Epidermal melanocyte (primary cell): ENCODE results near the gene TUBB6.

Experiments
- DNase-seq: peaks from one replicate; pipeline ENCODE4 v3.0.0; 2011; ENCODE audit warnings: low spot score; ENCODE audit not compliant: insufficient read length

Gene TUBB6

DNA sequence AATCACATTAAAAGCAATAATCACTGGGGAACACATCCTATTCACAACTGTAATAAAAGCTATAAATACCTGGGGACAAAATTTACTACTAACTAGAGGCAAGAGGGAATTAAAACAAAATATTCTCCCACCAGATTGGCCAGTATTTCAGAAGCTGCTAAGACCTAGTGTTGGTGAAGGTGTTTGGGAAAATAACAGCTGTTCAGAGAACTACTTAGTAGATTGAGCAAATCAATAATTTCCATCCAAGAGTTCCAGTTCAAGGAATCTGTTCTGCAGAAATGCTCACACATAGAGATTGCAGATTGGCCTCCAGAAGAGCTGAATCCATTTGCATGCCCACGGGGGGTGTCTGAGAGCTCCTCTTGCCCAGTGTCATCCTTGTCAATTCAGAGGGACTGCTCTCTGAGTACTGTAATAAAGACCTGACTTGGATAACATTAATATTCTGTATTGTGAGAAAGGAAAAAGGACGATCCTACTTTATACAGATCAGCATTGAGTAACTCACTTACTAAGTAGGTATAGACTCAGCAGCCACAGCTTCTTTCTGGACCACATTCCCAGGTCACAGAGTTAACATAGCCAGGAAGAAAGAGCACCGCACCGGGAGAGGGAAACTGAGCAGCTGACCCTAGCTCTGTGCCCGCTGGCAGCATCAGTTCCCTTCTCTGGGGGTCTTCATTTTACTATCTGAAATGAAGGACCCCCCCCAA lies 5.6 kb downstream of the TUBB6 start:
- no peak for DNase-seq

DNA sequence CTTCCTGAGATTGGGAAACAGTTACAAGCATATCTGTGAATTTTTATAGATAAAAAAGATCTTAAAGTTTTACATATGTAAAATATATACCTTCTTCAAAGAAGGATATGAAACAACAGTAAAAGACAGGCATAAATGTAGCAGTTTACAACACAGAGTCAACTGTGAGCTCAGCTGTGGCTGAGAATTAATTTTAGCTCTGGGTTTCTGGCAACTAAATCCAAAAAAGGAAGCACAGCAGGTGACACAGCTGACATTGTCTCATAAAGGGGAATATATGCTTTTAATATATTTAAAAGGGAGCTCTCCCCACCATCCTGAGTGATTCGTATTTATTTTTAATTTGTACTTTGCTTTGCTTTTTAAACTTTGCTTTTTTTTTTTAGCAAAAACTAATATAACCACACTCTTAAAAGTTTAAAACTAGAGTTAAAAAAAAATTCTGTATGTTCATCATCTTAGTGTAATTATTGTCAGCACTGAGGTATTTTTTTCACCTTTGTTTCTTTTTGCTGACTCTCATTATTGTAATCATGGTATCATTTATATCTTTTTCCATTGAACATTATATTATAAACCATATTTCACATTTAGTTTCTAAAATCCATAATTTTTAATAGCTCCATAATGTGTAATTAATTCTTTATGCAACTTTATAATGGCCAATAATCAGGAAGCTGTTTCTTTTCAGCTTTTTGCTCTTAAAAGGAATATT lies 6.7 kb downstream of the TUBB6 start:
- DNase-seq = no peak

DNA sequence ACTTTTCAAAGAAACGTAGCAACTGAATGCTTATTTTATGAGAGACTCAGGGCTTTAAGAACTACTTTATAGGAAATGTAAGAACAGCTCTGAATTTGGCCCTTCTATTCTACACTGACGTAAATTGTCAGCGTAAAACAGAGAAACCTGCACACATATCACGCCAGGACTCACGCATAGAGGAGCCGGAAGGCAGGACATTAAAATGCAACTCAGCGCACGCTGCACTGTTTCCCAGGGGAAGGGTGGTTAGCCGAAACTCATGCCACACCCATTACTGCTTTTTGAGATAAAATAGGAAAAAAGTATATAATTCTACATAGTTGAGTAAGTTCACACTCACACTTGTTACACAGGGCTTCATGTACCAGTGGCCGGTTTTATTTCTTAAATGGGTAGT lies 7.4 kb downstream of the TUBB6 start:
- DNase-seq = no peak

DNA sequence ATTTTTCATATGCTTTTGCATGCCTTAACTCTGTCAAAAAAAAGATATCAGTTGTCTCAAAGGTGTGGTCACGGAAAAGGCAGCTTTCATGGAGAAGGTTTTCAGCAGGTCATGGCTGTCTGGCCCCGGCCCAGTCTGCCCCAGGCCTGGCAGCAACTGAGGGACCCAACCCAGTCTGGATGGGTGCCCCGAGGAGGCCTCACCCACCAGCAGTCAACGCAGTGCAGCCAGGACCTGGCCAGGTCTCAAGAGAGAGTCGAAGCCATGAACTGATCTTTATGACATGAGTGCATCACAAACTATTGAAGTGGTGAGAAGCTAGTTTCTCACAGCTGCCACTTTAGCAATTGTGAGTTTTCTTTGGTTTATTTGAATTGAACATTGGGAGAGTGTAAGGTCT lies 7.9 kb downstream of the TUBB6 start:
- DNase-seq = no peak

DNA sequence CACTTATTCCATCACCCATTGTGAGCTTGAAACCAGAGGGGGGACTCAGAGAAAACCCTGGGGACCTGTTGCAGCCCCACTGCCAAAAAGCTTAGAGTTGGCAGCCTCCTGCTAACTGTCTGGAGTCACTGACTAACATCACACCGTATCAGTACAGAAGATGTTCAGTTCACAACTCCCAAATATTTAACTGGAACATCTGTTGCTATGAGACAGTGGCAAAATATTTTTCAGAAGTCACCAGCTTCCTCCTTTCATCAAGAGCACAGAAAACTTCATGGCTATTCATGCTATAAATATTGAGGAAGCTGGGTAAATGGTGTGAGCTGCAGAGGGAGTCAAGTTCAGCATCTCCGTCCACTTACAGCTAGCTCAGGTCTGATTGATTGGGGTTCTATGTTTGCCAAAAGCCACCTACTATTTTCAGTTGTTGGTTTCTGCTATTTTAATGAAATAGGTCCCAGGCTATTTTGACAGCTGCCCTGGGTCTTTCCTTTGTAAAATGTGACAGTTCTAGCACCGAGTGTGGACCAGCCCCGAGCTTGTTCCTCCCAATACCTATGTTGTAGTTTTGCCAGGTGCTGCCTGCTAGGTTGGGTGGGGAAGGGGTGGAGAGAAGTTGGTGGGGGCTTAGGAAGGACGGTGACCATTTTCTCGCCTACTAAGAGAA lies 9.8 kb downstream of the TUBB6 start:
- DNase-seq = no peak

DNA sequence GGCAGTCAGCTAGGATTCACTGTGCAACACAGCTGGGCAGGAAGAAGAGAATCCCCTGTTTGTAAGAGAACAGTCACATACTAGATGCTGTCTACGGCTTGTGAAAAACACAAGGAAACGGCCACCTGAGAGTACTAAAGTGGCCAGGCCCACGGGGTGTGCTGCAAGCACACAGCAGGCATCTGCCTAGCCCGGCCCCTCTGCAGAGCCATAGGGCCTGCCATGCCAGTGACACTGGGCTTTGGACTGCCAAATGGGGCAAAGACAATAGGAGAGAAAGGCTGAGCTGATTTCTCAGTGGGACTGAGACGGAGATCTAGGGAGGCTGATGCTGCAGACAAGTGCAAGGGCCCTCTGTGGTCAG lies 10.3 kb downstream of the TUBB6 start:
- no peak for DNase-seq

DNA sequence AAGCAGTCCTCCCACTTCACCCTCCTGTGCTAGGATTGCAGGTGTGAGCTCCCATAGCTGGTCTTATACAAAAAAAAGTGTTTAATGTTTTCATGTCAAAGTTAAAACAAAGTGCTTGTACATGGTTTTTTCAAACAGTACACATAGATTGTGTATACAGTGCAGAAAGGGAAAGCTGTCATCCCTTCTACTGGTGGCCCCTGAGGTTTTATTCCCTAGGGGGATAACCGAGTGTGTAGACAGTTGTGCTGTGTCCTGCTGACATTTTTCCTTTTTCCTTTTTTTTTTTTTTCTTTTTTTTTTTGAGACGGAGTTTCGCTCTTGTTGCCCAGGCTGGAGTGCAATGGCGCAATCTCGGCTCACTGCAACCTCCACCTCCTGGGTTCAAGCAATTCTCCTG lies 10.8 kb downstream of the TUBB6 start:
- DNase-seq = no peak

DNA sequence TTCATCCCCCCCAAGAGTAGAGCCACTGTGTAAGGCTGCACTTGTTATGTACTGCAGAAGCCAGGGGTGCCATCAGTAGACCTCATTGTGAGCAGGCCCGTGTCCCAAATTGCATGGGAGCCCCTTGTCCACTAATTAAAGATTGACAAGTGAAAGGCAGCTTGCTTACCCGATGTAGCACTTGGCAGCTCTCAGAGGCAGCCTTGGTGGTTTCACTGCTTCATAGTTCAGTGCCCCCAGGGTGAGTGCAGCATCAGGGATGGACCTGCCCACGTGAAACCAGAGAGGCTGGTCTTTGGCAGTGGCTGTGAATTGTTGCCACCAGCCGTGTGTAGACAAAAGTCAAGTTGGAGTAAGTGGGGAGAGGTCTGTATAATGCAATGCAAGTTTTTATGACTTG lies 13.3 kb downstream of the TUBB6 start:
- no peak for DNase-seq

DNA sequence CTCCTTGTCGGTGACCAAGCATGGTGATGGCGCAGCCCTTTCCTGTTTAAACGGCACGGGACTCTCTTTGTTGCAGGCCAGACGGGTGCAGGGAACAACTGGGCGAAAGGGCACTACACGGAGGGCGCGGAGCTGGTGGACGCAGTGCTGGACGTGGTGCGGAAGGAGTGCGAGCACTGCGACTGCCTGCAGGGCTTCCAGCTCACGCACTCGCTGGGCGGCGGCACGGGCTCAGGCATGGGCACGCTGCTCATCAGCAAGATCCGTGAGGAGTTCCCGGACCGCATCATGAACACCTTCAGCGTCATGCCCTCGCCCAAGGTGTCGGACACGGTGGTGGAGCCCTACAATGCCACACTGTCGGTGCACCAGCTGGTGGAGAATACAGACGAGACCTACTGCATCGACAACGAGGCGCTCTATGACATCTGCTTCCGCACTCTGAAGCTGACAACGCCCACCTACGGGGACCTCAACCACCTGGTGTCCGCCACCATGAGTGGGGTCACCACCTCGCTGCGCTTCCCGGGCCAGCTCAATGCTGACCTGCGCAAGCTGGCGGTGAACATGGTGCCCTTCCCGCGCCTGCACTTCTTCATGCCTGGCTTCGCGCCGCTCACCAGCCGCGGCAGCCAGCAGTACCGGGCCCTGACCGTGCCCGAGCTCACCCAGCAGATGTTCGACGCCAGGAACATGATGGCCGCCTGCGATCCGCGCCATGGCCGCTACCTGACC lies 17.1 kb downstream of the TUBB6 start:
- no peak for DNase-seq

DNA sequence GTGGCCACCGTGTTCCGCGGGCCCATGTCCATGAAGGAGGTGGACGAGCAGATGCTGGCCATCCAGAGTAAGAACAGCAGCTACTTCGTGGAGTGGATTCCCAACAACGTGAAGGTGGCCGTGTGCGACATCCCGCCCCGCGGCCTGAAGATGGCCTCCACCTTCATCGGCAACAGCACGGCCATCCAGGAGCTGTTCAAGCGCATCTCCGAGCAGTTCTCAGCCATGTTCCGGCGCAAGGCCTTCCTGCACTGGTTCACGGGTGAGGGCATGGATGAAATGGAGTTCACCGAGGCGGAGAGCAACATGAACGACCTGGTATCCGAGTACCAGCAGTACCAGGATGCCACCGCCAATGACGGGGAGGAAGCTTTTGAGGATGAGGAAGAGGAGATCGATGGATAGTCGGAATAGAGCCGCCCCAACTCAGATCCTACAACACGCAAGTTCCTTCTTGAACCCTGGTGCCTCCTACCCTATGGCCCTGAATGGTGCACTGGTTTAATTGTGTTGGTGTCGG lies 17.7 kb downstream of the TUBB6 start:
- DNase-seq = no peak

DNA sequence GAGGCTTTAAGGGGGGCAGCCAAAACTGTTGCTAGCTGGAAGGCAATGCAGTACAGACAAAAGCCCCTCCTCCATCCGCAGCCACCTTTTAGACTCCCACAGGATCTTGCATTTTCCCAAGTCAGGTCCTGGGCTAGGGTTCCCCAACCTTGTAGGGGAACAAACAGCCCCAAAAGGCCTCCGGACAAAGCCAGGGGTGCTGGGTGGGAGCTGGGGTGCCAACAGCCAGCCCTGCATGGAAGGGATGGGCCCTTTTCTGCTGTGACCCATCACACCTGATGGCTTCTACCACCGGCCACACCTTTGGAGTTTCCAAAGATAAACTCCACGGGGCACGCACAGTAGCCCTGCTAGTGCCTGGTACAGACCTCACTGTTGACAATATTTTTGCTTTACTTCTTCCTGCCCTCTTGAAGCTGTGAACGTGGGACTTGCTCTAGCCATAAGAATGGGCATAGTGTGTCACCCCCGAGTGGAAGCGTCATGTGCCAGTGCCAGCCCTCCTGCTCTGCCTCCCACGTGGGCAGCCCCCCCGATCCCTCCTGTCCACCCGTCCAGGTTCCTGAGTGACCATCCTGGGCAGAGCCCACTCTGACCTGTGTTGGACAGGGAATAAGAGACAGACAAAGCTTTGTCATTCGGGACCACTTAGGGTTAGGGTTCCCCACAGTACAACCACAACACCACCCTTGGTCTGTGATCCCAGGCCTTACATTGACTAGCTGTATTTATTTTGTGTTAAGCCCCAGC lies 18.8 kb downstream of the TUBB6 start:
- DNase-seq = no peak

DNA sequence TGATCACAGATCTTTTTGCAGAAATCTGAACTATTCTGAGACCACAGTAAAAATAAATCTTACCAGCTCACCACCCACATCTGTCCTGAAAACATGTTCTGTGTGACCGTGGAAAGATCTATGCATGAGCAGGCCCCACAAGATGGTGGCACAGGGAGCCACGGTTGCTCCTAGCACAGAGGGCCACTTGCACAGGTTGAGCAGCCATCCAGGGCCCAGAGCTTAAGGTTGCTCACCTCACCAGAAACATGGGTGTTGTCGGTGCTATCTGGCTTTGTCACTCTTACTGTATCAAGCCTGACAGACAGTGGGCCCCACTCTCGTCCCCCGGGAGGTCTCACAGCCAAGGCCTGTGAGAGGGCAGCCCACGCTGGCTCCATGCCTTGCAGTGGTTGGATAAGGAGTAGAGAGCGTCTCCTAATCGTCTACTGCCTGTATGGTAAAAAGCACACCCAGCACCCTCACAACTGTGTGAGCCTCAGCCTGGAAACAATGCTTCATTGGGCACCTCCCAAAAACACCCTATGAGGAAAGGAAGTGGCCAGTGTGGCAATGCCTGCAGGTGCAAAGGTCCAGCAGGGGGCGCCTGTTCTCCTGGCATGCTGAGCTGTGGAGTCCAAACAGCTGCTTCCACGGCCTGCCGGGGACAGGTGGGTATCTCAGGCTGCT lies 19.6 kb downstream of the TUBB6 start:
- peak; percentile 64 for DNase-seq

DNA sequence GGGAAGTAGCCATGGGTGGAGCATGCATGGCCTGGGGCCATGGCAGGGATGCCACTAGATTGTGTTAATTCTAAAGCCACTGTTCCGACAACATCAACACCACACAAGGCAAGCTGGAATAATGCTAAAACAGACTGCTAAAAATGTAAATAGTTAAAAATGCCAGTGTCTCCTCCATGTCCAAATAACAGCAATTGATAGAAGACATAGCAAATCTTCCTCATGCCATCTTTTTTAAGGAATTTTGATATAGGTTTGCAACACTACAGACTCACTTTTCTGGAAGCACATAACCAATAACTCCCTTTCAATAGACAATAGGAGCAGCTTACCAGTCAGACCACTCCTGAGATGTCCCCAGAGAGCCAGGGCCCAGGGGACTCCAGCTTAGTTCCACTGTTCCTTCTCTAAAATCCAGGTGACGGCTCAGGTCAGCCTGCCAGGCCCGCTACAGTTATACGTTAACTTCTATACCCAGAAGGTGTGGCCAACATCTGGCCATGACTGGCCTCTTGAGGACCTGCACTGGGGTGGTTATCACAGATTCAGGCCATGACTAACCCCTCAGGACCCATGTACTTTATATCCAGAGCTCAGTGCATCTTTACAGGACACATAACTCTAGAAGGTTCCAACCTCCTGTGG lies 20.3 kb downstream of the TUBB6 start:
- DNase-seq = no peak

DNA sequence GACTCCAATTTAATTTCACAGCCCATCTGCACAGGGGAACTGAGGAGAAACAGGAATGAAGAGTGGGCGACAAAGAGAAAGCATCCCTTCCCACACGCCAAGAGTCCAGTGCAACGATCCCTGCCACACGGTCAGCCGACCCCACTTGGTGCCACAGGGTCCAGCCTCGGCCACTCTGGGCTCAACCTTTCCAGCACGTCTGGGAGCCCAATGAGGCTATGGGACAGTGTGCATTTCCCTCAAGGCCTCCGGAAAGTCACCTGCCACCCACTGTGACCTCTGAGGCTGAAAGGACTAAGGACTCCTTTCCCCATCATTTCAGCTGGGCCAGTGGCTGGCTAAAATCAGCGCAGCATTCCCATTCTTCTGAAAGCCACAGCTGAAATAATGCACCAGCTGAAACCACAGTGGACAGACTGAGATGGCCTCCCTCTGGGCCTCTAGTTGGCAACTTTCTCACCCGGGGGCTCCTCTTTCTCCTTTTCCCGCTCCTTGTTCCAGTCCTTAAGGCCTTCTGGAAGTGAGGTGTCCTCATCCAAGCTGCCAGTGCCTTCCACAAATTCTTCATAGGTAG lies 21.2 kb downstream of the TUBB6 start:
- DNase-seq = no peak

DNA sequence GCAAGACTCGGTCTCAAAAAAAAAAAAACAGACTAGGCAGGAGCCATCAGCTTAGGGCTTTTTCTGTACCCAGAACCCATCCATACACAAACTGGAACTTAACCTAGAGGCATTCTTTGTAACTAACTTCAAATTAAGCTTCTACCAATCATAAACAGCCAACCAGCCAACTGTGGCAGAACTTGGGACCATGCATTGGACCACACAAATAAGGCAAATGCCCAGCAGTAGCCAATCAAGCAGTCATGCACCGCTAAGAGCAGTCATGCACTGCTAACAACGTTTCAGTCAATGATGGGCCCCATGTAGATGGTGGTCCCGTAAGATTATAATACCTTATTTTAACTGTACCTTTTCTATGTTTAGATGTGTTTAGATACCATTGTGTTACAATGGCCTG lies 22.7 kb downstream of the TUBB6 start:
- no peak for DNase-seq

DNA sequence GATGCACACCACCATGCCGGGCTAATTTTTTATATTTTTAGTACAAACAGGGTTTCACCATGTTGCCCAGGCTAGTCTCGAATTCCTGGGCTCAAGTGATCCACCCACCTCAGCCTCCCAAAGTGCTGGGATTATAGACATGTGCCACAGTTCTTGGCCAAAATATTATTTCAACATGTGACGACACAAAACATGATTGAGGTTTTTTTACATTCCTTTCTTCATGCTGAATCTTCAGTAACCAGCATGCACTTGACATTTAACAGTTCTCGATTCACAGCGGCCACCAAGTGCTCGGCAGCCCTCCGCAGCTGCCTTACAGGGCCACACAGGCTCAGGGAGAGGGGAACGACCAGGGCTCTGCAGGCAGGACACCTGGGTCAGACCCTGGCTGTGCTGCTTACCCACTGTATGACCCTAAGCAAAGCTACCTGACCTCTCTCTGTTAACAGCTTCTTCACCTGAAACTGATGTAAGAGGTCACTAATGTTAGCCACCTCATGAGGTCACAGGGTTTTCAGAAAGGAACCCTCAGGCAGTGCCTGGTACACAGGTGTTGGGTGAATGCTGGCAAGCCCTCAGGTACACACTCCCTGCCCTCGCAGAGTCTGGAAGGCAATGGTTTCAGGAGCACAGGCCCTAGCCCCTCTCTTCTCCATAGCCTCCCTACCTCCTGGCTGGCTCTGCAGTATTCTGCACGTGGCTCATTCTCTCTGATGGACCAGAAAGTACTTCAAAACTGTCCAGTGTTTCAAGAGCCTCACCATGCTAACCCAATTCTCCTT lies 25.7 kb downstream of the TUBB6 start:
- DNase-seq = no peak

DNA sequence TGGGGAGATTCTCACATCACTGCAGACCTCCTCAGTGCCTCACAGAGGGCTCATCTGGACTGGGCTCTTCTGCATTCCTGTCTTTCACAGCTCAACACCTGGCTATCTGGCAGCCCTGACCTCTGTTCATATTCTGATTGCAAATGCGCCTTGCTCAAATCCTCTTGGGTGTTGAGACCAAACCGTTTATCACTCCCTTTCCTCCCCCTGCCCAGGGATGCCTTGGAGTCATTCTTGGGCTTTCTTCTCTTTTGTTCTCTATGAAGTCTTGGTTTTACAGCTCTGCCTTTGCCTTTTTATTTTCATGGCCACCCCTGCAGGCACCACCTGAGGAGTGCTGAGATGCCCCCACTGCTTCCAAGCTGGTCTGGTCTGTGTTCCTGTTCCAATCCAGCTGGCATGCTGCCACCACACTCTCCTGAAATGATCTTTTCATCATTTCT lies 26.3 kb downstream of the TUBB6 start:
- DNase-seq = no peak

DNA sequence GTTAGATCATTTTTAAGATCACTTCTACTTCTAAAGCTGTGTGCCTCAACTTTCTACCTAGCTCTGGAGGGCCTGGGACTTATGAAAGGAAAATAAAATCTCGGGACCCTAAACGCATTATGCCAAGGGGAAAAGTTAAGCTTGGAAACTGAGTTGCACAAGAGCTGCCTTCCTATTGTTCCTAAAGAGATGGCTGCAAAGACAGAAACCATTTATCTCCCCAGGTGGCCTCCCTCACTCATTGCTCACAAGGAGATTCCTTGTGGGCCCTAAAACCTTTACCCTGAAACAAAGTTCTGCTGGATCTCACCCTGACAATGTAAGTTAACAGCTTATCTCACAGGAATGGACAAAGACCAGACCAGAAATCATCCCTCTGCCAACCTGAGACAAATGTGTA lies 26.8 kb downstream of the TUBB6 start:
- no peak for DNase-seq

DNA sequence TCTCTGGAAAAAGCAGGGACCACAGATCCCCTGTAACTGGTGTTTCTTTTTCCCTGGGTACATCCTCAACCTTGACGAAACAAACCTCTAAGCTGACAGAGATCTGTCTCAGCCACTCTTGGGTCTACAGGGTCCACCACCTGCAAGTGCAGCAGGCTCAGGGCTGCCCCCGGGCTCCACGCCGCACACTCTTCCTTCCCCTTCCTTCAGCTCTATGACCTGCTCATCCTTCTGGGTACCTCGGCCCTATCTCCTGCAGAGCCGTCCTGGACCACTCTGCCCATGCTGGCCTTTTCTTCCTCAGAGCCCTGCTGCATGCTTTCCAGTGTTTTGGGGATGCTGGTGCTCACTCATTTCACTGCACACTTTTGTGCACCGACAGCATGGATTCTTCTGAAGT lies 27.5 kb downstream of the TUBB6 start:
- DNase-seq = no peak
